Hematopoietic multipotent progenitor cell treated with erythropoietin and hydrocortisone succinate and interleukin-3 and kit ligand, for 6 days (in vitro differentiated cells): Measurements from ENCODE around the gene GPRIN3.
"Not testable (repeated sequence)": the region's sequence is repeated elsewhere in the genome, so short reads cannot be mapped to it uniquely, and the experiment has no call there.

ENCODE experiments used
- DNase-seq: peaks from one replicate; pipeline ENCODE4 v3.0.0-alpha.2; 2015

The GPRIN3 gene

DNA sequence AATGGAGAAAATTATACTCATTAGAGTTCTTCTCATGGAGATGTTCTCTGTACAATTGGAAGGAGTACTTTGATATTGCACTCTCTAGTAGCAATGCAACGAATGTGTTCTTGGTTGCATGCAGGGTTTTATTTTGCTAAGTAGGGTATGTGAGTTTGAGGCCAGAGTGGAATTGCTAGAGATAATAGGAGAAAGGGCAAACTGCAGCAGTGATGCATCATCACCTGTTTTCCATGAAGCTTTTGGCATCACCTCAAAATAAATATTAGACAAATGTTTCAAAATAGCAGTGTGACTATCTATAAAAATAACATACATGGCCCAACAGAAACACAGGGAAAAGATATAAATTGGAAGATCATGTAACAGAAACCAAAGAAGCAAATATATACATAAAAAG lies 103.0 kb downstream of the GPRIN3 start:
- no peak for DNase-seq

DNA sequence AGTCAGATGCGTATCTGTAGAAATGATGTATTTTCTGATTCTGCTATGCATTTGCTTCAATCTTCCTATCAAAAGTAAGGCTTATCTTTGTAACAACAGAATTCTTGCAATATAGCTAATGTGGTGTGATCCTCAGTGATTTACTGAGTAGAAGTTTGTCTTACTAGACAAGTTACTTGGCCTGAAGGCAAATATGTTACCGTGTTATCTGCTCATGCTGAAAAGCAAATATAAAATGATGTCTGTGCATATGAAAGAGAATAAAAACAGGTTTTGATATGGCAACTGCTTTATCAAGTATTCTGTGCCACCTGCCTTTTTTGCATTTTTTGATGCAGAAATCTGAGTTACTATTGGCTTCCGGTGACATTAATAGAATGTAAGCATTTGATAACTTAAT lies 103.7 kb downstream of the GPRIN3 start:
- DNase-seq = no peak

- DNase-seq = not testable (repeated sequence)
Observed at GRCh38 chr4:89199394-89199793, 108.2 kb downstream of the GPRIN3 start.

GRCh38 chr4:89197920-89198319 lies 109.7 kb downstream of the GPRIN3 start:
- DNase-seq = no peak

DNA sequence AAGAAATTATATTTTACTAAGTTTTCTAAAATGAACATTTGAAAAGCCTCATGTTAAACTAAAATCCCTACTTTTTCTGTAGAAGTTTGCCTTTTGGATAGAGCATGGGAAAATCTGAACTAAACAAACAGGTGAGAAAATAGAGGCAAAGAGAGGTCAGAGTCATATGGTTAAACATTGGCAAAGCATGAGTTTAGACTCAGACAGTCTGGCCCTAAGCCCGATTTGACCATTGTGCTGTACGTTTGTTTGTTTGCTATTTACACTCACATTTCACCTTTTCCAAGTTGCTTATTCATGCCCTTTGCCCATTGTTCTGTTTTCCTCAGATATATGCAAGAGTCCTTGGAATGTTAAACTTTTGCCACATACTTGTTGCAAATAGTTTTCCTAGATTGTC lies 110.9 kb downstream of the GPRIN3 start:
- no peak for DNase-seq

DNA sequence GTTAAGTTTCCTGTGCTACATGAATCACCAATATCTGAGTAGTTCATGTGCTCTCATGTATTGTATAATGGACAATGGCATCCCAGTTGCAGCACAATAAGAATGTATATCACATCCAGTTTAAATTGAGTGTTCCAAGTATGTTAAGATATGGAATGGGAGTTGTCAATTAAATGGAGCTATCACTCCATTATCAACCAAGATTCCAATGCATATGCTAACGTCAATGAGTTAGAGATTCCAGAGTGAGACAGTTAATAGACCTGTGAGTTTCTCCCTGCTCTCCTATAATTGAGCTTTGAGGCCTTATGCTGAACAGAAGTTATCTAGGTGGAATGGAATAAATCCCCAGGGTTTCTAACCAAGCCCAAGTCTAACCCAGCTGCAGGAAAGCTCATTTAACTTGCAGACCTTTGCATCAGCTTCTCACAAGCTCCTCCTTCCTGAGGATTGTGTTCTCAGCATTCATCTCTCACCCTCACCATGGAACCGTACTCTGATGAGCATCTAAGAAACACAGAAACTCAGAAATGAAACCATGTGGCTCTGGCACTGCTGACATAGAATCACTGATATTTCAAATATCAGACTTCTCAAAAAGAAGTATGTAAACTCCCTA lies 111.4 kb downstream of the GPRIN3 start:
- no peak for DNase-seq

GRCh38 chr4:89193843-89194242 lies 113.8 kb downstream of the GPRIN3 start:
- no peak for DNase-seq
